Ishikawa (cell line): Measurements from ENCODE around the gene HS3ST4.

Experiments
- CEBPB ChIP-seq: IDR thresholded peaks from 2 replicates; pipeline ENCODE4 v1.6.1; 2012
- CREB1 ChIP-seq: IDR thresholded peaks from 2 replicates; pipeline ENCODE4 v1.6.1; 2012; ENCODE audit warnings: low read depth
- EGR1 ChIP-seq: IDR thresholded peaks from 2 replicates; pipeline ENCODE4 v1.6.1; 2012
- EP300 ChIP-seq: IDR thresholded peaks from 2 replicates; pipeline ENCODE4 v1.6.1; 2012; ENCODE audit warnings: borderline replicate concordance
- FOXM1 ChIP-seq: IDR thresholded peaks from 2 replicates; pipeline ENCODE4 v1.6.1; 2012; ENCODE audit warnings: low read depth, borderline replicate concordance
- NFIC ChIP-seq: IDR thresholded peaks from 2 replicates; pipeline ENCODE4 v1.6.1; 2012
- RAD21 ChIP-seq: IDR thresholded peaks from 2 replicates; pipeline ENCODE4 v1.6.1; 2012; ENCODE audit warnings: low read depth
- TAF1 ChIP-seq: IDR thresholded peaks from 2 replicates; pipeline ENCODE4 v1.6.1; 2012; ENCODE audit warnings: low read depth, mild to moderate bottlenecking
- TCF12 ChIP-seq: IDR thresholded peaks from 2 replicates; pipeline ENCODE4 v1.6.1; 2012; ENCODE audit warnings: low read depth
- TEAD4 ChIP-seq: IDR thresholded peaks from 2 replicates; pipeline ENCODE4 v1.6.1; 2012
- YY1 ChIP-seq: IDR thresholded peaks from 2 replicates; pipeline ENCODE4 v1.6.1; 2012; ENCODE audit warnings: low read depth
- ZBTB7A ChIP-seq: IDR thresholded peaks from 2 replicates; pipeline ENCODE4 v1.6.1; 2012; ENCODE audit warnings: low read depth
- TF ChIP-seq, protein P1 (sequence below): IDR thresholded peaks from 2 replicates; pipeline ENCODE4 v1.6.1; 2012
- TF ChIP-seq, protein P2 (sequence below): IDR thresholded peaks from 2 replicates; pipeline ENCODE4 v1.6.1; 2012; ENCODE audit warnings: low read depth, mild to moderate bottlenecking
- TF ChIP-seq, protein P3 (sequence below): IDR thresholded peaks from 2 replicates; pipeline ENCODE4 v1.6.1; 2012

HS3ST4 gene

DNA sequence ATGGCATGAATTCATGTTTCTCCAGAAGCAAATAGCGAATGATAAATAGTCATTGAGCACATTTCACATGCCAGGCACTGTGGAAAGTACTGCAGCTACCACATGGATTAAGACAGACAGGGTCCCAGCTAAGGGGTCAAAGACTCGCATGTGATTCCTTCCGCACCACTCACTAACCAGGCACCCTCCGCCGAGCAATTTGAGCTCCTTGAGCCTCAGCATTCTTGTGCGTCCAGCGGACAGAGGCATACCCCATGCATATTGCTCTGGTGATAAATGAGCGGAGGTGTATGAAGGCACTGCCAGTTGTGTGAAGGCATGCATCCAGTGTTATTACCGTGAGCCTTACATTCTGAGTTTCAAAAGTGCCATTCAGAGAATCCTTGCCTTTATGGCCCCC, 358.7 kb downstream of the HS3ST4 start:
- TF ChIP-seq TEAD4, result no peak

DNA sequence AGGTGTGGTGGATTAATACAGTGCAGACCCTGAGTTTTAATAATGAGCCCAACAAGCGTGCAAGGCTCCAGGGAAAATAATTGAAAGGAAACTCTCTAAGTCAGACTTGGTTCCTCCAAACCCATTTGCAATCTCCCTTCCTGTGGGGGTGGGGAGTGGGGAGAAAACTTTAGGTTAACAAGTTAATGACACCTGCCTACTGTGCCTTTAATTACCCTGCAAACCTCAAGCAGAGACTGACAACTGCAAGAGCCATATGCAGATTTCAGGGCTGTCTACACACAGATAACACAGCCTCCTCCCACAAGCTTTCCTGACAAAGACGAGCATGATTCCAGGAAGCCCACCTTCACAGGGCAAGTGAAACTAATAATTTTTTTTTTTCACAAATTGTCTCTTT, 359.3 kb downstream of the HS3ST4 start:
- TF ChIP-seq EGR1 (no peak), YY1 (no peak), NFIC (no peak), FOXM1 (no peak), CEBPB (no peak), RAD21 (no peak), ZBTB7A (no peak), EP300 (no peak), TCF12 (no peak), CREB1 (no peak), TEAD4 (no peak), TAF1 (no peak)
- TF ChIP-seq, protein P1, sequence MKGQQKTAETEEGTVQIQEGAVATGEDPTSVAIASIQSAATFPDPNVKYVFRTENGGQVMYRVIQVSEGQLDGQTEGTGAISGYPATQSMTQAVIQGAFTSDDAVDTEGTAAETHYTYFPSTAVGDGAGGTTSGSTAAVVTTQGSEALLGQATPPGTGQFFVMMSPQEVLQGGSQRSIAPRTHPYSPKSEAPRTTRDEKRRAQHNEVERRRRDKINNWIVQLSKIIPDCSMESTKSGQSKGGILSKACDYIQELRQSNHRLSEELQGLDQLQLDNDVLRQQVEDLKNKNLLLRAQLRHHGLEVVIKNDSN, result no peak
- TF ChIP-seq, protein P2, sequence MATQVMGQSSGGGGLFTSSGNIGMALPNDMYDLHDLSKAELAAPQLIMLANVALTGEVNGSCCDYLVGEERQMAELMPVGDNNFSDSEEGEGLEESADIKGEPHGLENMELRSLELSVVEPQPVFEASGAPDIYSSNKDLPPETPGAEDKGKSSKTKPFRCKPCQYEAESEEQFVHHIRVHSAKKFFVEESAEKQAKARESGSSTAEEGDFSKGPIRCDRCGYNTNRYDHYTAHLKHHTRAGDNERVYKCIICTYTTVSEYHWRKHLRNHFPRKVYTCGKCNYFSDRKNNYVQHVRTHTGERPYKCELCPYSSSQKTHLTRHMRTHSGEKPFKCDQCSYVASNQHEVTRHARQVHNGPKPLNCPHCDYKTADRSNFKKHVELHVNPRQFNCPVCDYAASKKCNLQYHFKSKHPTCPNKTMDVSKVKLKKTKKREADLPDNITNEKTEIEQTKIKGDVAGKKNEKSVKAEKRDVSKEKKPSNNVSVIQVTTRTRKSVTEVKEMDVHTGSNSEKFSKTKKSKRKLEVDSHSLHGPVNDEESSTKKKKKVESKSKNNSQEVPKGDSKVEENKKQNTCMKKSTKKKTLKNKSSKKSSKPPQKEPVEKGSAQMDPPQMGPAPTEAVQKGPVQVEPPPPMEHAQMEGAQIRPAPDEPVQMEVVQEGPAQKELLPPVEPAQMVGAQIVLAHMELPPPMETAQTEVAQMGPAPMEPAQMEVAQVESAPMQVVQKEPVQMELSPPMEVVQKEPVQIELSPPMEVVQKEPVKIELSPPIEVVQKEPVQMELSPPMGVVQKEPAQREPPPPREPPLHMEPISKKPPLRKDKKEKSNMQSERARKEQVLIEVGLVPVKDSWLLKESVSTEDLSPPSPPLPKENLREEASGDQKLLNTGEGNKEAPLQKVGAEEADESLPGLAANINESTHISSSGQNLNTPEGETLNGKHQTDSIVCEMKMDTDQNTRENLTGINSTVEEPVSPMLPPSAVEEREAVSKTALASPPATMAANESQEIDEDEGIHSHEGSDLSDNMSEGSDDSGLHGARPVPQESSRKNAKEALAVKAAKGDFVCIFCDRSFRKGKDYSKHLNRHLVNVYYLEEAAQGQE, result no peak
- TF ChIP-seq, protein P3, sequence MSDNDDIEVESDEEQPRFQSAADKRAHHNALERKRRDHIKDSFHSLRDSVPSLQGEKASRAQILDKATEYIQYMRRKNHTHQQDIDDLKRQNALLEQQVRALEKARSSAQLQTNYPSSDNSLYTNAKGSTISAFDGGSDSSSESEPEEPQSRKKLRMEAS, result no peak

DNA sequence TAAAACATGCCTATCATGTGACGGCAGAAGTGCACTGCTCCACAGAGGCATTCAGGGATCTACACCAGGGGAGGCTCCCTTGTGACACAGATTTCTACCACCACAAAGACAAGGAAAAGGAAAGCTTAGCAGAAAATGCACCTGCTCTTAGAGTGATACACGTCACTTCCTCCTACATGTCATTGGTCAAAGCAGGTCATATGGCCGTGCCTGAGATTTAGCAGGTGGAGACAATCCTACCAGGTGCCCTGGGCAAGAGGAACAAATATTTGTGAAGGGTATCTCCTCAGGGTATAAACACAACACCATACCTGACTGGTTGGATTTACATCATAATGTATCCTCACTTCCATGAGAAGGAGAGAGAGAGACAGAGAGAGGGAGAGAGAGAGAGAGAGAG, 362.1 kb downstream of the HS3ST4 start:
- no peak for TF ChIP-seq EP300
- TF ChIP-seq EGR1, result no peak
- no peak for TF ChIP-seq TCF12
- no peak for TF ChIP-seq FOXM1
- no peak for TF ChIP-seq ZBTB7A
- no peak for TF ChIP-seq RAD21

DNA sequence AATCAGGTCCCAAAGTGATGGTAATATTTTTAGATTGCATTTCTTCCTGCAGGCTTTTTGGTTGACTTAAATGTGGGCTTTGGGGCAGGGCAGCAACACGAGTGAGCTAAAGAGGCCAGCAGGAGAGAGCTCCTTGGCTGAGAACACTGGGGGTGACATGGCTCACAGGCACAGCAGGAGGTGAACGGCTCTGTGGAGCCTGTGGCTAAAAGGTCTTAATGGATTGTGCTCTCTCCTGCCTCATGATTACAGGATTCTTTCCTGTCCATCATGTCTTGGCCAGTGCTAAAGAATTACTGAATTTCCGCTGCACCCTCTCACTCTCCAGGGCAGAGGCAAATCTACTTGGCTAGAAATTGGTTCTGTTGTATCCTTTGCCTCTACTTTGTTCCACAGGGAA, 366.6 kb downstream of the HS3ST4 start:
- TF ChIP-seq, protein P2, result no peak

DNA sequence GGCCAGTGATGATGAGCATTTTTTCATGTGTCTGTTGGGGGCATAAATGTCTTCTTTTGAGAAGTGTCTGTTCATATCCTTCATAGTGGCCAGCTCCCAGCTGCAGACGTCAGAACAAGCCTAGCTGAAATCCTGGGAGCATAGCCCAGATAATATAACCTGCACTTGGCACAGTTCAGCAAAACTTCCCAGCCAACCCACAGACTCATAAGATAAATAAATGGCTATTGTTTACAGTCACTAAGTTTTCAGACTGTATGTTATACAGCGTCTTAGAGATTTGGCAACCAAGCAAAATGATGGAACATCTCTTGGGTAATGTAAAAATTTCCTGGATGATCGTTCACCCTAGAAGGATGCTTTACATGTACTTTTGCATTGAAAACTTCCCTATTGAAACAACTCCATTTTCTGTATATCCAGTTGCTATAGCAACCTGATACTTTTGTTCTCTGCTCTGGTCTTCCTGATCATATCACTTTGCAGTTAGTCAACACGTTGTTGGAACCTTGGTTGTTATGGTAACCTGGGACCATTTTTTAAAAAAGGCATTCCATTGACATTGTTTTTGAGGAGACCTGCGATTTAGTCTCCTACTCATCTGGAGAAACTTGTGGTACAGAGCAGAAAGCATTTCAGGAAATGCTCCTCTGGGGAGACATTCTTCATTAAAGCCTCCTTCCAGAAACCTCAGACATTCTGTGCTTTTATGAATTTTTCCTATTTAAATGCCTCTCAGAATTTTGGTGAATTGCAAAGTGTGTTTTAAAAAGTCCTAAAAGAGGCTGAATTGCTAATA, 378.7 kb downstream of the HS3ST4 start:
- TF ChIP-seq ZBTB7A (no peak), YY1 (no peak), TAF1 (no peak), FOXM1 (no peak)
- TF ChIP-seq, protein P1, result no peak
- TF ChIP-seq, protein P3, result no peak
- TF ChIP-seq, protein P2, result no peak
